Pulmonary artery endothelial cell (primary cell): ENCODE data around the gene GPAT2. TPM values are rescaled to one million over a fixed set of nuclear protein-coding genes. Genes with fewer than 3 reads are reported as not detected.
"Not testable (repeated sequence)": the region's sequence is repeated elsewhere in the genome, so short reads cannot be mapped to it uniquely, and the experiment has no call there.

Source experiments
- DNase-seq: peaks from one replicate; pipeline ENCODE4 v3.0.0-alpha.2; 2011; ENCODE audit warnings: low read depth, low spot score
- total RNA-seq: library from RNA; depleted of rRNA; stranded (reverse); fragments of >200 nt; gene quantifications from 2 replicates; pipeline ENCODE4 v1.2.3, GENCODE V29; 2014

GPAT2 gene, protein sequence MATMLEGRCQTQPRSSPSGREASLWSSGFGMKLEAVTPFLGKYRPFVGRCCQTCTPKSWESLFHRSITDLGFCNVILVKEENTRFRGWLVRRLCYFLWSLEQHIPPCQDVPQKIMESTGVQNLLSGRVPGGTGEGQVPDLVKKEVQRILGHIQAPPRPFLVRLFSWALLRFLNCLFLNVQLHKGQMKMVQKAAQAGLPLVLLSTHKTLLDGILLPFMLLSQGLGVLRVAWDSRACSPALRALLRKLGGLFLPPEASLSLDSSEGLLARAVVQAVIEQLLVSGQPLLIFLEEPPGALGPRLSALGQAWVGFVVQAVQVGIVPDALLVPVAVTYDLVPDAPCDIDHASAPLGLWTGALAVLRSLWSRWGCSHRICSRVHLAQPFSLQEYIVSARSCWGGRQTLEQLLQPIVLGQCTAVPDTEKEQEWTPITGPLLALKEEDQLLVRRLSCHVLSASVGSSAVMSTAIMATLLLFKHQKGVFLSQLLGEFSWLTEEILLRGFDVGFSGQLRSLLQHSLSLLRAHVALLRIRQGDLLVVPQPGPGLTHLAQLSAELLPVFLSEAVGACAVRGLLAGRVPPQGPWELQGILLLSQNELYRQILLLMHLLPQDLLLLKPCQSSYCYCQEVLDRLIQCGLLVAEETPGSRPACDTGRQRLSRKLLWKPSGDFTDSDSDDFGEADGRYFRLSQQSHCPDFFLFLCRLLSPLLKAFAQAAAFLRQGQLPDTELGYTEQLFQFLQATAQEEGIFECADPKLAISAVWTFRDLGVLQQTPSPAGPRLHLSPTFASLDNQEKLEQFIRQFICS
- total RNA-seq, result 5.1 and 6.3 TPM in 2 replicates

DNA sequence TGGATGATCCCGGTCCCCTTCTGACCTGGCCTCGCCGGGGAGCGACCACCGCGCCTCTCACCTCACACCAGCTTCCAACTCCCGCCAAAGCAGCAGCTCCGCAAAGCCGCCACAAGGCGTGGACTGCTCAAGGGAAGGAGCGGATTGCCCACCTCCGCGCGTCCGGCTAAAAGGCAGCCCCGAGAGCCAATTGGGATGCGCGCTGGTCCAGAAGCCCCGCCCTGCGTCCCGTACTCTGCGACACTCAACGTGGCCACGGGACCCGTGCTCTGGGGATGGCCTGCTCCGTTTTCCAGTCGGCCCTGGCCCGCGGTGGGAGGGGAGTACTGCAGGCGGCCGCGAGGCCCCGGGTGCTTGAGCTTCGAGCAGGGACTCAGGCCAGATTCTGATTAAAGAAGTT is at the start of gene GPAT2:
GPAT2 (minus strand) TSS at position 125 of the 400 bp plus-strand sequence. CDS start 2,557 bp downstream, outside the sequence.
- DNase-seq, result not testable (repeated sequence)

DNA sequence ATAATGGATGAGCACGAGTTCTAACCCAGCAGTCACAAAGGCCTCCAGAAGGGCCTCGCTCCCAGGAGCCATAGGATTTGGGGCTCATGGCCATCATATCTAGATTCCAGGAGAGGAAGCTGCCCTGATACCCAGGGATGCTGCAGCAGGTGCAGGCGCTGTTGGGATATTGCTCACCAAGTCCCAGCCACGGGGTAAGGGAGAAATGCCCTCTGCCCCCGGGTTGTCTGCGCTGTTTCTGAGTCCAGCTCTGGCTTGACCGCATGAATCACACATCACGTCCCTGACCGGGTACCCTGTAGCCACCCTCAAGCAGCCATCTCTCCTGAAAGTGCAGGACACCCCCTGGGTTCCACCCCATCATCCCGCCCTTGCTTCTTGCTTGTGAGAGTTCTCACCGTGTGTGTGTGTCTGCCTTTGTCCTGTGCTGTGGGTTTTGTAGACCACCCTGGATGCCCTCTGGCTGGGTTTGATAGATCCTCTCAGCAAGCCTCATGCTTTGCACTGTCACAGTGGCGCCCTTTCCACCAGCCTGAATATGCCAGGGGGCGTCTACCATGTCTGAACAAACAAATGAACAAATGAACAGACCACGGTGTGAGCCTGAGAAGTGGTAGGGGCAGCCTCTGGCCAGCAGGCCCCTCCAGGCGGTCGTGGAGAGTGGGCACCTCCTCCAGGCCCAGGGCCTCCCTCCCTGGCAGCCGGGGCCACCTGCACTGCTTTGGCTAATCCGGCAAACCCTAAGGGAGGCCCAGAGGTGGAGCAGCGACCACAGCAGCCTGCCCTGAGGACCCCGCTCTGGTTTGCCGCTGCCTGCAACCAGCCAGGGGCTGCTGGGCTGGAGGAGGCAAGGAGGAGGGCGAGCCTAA is 49.5 kb upstream of the GPAT2 start:
- no peak for DNase-seq

DNA sequence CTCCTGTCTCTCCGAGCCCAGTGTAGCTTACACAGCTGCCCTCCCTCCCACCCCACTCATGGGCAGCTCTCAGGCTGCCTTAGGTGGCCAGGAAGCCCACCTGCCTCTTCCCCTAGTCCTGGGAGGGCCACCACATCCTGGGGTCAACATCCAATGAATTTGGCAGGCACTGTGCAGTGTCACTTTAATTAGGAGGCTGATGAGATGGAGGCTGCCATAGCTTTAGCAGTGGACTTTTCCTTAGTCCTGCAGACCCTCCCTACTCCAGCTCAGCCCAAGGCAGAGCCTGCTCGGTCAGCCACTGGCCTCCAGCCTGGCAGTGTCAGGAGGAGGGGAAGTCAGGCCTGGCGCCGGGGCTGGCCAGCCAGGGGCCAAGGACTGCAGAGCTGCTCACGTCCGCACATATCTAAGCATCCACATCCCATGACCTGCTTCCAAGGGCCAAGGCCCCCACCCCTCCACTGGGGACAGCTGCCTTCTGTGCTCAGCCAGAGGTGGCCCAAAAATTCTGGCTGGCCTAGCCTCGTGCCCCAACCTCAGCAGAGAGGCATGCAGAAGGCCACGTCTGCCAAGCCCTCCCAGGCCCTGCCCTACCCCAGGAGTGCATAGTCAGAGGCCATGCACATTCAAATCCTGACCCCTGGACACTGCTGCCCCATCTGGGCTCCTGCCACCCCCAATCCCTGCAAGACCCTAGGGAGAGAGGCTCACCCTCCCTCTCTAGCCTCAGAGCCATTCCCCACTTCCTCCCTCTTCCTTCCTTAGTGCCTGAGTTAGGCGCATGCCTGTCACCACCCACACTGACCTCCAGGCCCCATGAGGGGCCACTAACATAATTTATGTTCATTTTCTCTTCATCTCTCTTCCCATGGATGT is 48.6 kb upstream of the GPAT2 start:
- DNase-seq, result no peak

DNA sequence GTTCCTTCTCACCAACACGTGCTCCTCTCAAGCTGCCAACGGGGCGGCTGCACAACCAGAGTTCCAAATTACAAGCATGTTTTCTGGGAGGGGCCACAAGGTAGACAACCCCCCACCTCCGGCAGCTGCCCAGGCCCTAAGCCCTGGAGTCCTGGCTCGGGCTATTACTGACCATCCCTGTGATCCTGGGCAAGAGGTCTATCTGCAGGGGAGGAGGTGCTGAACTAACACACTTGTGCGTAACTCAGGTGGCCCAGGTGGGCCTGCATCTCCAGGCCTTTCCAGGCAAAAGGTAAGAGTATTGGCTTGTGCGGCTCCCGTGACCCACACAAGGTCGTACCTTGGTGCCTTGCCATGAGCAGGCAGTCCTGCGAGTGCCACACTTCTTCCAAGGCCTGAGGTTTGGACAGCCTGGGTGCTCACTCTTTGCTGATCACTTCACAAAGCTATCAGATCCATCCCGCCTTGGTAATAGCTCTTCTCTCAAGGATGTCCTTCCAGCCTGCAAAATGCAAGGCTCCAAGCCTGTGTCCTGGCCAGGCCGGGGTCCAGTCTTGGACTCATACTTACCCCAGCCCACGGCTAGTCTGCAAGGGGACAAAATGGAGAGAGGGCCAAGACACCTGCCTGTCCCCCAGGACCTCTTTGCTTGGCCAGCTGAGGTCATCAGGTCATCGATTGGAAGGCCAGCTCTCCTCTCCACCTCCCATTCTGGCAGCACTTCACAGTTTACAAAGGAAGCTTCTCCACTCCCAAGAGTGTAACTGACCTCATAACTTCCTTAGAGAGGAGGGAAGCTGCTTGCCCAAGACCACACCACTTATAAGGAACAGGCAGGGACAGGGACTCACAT is 47.7 kb upstream of the GPAT2 start:
- DNase-seq, result no peak

DNA sequence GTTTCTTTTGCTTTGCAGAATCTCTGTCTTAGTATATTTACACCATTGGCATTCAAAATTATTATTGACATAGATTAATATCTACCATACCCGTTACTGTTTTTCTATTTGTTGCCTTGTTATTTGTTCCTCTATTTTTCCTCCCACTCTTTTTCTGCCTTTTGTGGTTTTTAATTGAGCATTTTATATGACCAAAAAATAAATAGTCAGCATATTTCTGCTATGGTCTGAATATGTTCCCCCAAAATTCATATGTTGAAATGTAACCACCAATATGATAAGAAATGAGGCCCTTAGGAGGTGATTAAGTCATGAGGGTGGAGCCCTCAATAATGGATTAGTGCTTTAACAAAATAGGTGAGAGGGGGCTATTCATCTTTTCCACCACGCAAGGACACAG is 46.3 kb upstream of the GPAT2 start:
- no peak for DNase-seq

DNA sequence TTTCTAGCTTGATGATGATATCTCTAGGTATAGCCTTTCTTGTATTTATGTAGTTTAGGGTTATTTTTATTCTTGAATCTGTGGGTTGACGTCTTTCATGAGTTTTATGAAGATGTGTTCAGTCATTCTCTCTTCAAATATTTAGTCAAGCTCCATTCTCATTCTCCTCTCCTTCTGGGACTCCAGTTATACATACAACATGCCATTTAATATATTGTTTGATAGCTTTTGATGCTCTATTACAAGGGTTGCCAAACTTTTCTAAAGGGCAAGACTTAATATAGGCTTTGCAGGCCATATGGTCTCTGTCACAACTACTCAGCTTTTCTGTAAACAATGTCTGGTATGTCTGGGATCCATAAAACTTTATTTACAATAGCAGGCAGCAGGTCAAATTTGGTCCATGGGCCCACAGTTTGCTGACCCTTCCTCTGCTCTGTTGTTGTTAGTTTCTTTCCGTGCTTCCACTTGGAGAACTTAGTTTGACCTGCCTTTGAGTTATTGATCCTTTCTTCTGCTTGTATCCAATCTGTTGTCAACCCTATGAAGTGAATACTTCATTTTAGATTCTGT is 40.6 kb upstream of the GPAT2 start:
- no peak for DNase-seq

DNA sequence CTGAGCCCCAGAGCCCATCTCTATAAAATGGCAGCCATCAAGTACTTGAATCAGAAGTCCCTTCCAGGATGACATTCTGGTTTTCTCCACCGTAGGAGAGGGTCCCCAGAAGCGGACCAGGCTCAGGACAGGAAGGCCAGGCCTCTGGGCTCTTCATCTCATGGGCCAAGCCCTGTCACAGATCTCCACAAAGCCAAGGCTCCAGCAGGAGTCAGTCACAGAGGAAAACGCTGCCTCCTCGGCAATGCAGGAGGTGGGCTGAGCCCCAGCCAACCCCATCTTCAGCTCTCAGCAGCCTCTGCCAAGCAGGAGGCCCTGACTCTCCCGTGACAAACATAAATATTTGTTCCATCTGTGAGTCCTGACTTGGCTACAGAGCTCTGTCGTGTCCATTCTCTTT is 39.4 kb upstream of the GPAT2 start:
- DNase-seq, result no peak

DNA sequence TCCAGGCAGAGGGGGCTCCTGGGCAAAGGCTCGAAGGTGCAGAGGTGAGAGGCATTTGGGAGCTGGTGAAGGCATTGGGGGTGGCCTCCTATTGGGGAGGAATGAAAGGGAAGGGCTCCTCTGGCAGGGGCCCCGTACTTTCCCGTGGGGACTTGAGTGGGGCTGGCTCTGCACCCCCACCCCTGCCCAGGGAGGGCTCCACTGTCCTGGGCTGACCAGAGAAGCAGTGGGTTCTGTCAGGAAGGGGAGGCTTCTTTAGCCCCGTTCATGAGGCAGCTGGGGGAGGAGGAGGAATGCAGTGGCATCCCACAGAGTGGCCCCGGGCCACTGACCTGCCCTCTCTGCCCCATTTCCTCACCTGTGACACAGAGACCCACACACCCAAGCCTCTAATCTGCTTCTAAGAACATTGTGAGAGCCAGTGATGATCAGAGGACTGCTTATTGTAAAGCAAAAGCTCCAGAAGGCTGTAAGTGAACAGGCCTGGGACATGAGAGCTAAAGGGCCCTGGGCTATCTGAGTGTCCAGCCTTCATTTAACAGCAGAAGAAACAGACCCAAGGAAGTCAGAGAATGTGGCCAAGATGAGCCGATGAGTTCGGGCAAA is 38.6 kb upstream of the GPAT2 start:
- DNase-seq, result no peak

DNA sequence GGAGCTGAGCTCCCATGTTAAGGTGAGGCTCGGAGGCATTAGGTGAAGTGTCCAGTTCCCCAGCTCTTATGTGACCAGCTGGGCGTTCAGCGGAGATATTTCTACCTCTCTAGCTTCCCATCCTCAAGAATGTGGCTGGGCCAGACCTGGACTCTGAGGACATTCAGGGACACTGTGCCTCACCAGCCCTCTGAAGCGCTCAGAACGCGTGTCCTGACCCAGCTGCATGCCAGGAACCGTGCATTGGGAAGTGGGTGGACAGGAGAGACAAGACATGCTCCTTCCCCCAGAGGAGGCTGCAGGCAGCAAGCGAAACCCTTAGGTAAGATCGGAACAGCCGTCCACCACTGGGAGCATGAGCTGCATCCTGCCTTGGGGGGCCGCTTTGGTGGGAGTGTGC is 38.0 kb upstream of the GPAT2 start:
- DNase-seq, result no peak

DNA sequence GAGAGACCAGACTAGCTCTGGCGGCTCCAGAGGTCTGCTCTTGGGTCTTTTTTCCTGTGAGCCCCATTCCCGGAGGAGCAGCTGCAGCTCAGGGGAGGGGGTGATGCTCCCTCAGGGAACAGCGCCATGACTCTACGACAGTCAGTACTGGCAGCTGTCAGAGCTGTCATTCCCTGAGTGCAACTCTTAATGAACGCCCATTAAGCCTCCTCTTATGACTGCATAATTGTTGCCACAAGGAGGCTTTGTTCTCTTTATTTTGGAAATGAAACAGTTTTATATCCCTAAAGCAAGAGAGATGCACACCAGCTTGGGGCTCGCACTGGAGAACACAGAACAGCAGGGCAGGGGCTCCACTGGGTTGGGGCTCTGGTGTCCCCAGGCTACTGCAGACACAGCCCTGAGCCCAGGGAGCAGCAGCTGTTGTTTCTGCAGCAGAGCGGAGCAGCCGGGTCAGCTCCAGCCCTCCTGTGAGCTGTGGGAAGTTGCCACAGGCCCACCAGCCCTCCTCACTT is 37.3 kb upstream of the GPAT2 start:
- not testable (repeated sequence) for DNase-seq

DNA sequence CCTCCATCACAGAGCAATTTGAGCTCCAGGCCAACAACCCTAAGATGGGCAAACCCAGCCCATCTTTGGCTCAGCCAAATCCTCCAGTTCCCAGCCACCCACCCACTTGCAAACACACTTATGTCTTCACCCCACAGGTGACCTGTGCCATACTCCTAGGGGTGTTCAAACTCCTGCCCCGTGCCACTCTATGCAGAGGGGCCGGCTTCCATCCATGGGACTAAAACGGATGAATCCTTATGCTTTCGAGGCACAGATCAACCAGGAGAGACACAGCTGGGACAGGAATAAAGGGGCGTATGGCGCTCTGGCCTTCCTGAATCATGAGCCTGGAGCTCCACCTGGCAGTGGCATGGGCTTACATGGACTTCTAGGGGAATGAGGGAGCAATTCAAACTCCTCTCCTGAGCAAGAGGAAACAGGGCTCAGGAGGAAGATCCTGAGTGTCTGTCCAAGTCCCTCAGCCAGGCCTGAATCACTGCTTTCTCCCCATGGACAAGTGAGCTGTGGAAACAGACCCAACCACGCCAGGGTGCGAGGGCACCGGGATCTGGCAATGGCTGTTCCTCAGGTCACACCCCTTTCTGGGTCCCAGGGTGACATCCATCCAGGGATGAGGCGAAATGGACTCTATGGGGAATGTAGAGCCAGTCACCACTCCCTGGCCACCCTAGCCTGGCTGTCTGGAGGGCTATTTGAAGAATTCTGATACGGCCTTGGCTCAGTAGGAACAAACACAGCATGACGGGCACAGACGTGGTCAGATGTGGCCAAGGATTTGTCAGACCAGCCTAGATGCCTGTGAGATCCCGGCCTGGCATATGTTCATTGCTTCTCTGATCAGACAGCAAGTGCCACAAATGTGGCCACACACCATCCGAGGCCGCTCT is 36.6 kb upstream of the GPAT2 start:
- DNase-seq, result not testable (repeated sequence)

DNA sequence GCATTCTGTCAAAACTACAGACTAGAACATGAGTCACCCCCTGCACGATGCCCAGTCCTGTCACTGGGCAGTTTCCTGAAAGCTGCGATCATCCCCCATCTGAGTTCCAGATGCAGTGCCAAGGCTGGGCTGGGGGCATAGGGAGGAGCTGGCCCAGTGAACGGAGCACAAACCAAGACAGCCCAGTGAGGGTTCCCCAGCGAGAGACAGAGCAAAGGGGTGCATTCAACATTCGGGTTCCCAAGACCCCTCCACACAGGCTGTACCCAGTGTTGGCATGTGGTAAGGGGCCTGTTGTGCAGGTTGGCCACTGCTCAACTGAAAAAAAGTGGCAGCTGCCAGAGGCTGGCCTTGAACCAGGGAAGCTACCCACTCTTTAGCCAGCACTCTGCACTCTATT is 35.6 kb upstream of the GPAT2 start:
- DNase-seq, result not testable (repeated sequence)

DNA sequence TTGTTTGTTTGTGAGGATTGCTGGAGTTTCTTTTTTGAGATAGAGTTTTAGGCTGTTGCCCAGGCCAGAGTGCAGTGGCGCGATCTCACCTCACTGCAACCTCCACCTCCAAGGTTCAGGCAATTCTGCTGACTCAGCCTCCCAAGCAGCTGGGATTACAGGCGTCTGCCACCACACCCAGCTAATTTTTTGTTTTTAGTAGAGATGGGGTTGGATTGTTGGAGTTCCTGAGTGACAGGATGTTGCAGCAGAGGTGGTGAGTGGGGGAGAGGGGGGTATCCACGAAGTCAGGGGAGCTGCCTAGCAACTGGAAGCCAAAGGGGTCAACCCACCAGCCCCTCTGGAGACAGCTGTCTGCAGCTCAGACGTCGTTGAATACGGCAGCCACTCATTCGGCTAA is 35.2 kb upstream of the GPAT2 start:
- DNase-seq, result not testable (repeated sequence)

DNA sequence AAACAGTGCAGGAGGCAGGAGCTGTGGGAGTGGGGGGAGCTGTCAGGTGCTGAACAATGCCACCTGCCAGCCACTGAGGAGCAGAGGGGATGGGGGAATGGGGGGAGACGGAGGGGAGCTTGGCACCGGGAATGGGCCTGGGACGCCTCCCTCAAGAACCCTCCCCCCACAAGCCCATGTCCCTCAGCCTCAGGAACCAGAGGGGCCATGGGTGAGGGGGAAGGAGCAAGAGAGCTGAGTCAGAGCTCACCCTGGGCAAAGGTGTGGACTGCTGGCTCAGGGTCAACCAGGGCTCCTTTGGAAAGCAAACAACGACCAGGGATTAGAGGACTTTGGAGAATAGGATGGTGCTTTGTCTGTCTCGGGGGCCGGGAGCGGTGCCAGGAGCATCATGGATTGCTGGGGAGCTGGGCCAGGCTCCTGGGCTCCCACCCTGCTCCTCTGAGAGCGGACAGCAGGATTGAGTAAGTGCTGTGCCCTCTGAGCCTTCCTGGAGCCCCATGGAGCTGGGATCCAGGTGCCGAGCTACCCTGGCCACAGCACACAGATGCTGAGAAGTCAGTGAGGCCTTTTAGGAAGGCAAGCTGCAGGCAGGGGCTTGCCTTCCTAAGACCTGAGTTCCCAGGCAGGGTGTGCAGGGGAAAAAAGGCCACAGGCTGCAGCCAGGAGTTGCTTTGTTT is 33.3 kb upstream of the GPAT2 start:
- DNase-seq, result not testable (repeated sequence)

DNA sequence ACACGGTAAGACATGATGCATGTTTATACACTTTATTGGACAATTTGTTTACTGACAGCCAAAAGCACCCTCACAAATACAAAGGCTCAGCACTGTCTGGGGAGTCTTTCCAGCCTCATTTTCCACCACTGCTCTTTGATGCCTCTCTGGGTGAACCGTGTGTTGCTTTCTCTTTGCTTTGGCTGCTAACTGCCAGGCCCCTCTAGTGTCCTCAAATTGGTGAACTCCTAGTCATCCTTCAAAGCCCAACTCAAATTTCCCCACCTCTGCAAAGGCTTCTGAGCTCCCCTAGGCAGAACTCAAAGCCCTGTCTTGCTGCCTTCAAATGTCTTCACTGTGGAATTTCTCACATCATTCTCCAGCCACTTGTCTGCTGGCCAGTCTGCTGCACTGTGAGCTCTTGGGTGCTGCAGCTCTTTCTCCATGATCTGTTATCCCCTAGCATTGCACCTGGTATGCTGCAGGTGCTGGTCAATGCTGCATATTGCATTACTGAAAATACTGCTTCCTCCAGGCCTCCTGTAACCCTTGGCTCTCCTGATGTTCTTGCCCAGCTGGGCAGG is 32.5 kb upstream of the GPAT2 start:
- DNase-seq, result not testable (repeated sequence)

DNA sequence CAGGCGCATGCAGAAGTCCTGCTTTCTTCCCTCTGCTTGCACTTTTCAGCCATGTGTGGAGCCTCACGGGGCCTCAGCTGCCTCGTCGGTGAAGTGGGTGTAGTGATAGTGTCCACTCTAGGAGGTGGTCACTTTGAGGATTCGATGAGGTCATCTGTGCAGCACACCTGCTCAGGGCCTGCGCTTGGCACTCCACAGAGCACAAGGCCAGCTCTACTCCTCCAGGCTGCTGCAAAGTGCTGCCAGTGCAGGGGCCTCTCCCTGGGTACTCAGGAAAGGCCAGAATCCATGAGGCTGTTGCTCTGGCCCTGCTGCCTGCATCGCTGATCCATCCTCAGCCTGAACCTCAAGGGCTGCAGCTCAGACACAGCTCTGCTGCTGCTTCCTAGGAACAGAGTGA is 31.8 kb upstream of the GPAT2 start:
- not testable (repeated sequence) for DNase-seq

DNA sequence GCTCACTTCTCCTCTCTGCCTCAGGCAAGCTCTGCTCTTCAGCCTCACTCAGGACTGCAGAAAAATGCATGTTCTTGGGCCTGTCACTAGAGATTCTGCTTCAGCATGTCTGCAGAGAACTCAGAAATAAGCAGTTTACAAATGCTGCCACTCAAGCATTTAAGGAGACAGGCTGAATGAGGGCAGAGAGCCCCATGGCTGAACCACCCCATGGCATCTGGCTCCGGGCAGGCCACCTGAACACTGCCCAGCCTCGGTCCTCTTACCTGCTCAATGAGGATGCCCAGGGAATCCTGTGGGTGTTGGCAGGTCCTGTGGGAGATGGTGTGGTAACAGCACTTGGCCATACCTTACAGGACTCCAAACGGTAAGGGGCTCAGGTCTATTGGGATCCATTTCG is 31.2 kb upstream of the GPAT2 start:
- not testable (repeated sequence) for DNase-seq
